Suppressor macrophage (primary cell): ENCODE measurements around the gene RALGDS.
"Not testable (repeated sequence)": the region's sequence is repeated elsewhere in the genome, so short reads cannot be mapped to it uniquely, and the experiment has no call there.

Experiments used
- DNase-seq, 4 experiments: peaks; one replicate each; pipeline ENCODE4 v3.0.0-alpha.2; 2020 to 2022

Gene RALGDS

GRCh38 chr9:133087429-133088145 is 33.5 kb downstream of the RALGDS start:
- DNase-seq, result no peak

GRCh38 chr9:133086894-133087293 is 34.1 kb downstream of the RALGDS start:
- DNase-seq, result no peak

- DNase-seq, result not testable (repeated sequence)
Observed at GRCh38 chr9:133086212-133086860, 34.7 kb downstream of the RALGDS start.

GRCh38 chr9:133083688-133084087 is 37.4 kb downstream of the RALGDS start:
- DNase-seq, result not testable (repeated sequence)

GRCh38 chr9:133081957-133082644 is 38.9 kb downstream of the RALGDS start:
- not testable (repeated sequence) for DNase-seq

GRCh38 chr9:133080786-133081779 is 40.0 kb downstream of the RALGDS start:
- not testable (repeated sequence) for DNase-seq

- DNase-seq, result no peak
Observed at GRCh38 chr9:133080161-133080560, 40.9 kb downstream of the RALGDS start.

GRCh38 chr9:133078486-133078885 is 42.6 kb downstream of the RALGDS start:
- no peak for DNase-seq

GRCh38 chr9:133076691-133077090 is 44.3 kb downstream of the RALGDS start:
- no peak for DNase-seq

GRCh38 chr9:133075925-133076630 is 45.0 kb downstream of the RALGDS start:
- DNase-seq, result no peak

GRCh38 chr9:133074111-133074651 is 46.9 kb downstream of the RALGDS start:
- DNase-seq, result no peak

- no peak for DNase-seq
Observed at GRCh38 chr9:133073086-133074014, 47.7 kb downstream of the RALGDS start.

- DNase-seq, result not testable (repeated sequence)
Observed at GRCh38 chr9:133072210-133072609, 48.8 kb downstream of the RALGDS start.

- DNase-seq, result no peak
Observed at GRCh38 chr9:133071484-133072150, 49.4 kb downstream of the RALGDS start.

GRCh38 chr9:133070985-133071384 is 50.1 kb downstream of the RALGDS start:
- DNase-seq, result not testable (repeated sequence)

GRCh38 chr9:133070500-133070961 is 50.5 kb downstream of the RALGDS start:
- DNase-seq, result not testable (repeated sequence)

- not testable (repeated sequence) for DNase-seq
Observed at GRCh38 chr9:133068431-133068830, 52.6 kb downstream of the RALGDS start.

GRCh38 chr9:133067813-133068212 is 53.2 kb downstream of the RALGDS start:
- DNase-seq, result no peak

- DNase-seq, result no peak
Observed at GRCh38 chr9:133067006-133067405, 54.0 kb downstream of the RALGDS start.
